ENCODE measurements around the gene ELL. TPM values are rescaled to one million over a fixed set of nuclear protein-coding genes. Genes with fewer than 3 reads are reported as not detected.
A peak's percentile ranks its signal among the peaks of the same experiment; 100 is the strongest.

Gene ELL
- 9.7 and 13.8 TPM in 2 replicates for total RNA-seq

DNA sequence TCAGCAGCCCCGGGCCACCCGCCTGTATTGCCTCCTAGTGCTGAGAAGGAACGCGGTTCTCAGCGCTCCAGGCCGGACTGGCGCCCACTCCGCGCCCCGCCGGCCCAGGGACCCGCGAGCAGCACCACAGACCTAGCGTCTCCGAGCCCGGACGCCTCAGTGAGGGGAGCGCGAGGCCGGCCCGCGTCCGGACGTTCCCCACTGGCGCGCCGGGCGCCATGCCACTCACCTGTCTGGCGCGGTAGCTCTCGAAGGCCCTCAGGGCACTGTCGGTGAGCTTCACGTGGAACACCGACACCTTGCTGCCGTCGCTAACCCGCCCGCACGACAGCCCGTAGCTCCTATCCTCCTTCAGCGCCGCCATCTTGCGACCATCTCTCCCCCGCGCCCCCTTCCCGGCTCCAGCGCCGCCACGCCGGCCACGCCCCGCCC is at the start of gene ELL:
Gene ELL (minus strand): TSS at position 379 of the 432 bp plus-strand sequence. CDS start 15 bp downstream, at position 364.
- peak within 1 kb of the TSS; percentile 99 for H3K4me3 ChIP-seq (ENCODE audit: low read depth, low read length)
- no peaks in the 10 kb centered on the region for H3K36me3 ChIP-seq (ENCODE audit: control insufficient read depth, insufficient read depth, low read length)
- TF ChIP-seq, protein P1, sequence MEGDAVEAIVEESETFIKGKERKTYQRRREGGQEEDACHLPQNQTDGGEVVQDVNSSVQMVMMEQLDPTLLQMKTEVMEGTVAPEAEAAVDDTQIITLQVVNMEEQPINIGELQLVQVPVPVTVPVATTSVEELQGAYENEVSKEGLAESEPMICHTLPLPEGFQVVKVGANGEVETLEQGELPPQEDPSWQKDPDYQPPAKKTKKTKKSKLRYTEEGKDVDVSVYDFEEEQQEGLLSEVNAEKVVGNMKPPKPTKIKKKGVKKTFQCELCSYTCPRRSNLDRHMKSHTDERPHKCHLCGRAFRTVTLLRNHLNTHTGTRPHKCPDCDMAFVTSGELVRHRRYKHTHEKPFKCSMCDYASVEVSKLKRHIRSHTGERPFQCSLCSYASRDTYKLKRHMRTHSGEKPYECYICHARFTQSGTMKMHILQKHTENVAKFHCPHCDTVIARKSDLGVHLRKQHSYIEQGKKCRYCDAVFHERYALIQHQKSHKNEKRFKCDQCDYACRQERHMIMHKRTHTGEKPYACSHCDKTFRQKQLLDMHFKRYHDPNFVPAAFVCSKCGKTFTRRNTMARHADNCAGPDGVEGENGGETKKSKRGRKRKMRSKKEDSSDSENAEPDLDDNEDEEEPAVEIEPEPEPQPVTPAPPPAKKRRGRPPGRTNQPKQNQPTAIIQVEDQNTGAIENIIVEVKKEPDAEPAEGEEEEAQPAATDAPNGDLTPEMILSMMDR (IDR thresholded peaks at IDR 0.05; ENCODE audit: insufficient read depth, low read length, severe bottlenecking) = no peak

GRCh38 chr19:18568367-18568766 is 46.5 kb upstream of the ELL start:
- no peak for DNase-seq (ENCODE audit: low read depth)
- TF ChIP-seq, protein P1 (IDR thresholded peaks at IDR 0.05; ENCODE audit: insufficient read depth, low read length, severe bottlenecking) = no peak
- no peak for FAIRE-seq
- Histone ChIP-seq H3K4me3 (ENCODE audit: low read depth, low read length) (no peak overlapping the region), H3K27me3 (ENCODE audit: control insufficient read depth, insufficient read depth, low read length) (no peaks in the 10 kb centered on the region), H3K36me3 (ENCODE audit: control insufficient read depth, insufficient read depth, low read length) (peaks cover 32% of the 10 kb centered on the region)

More for the DNA sequence above, at the start of gene ELL:
- FAIRE-seq (no peak), DNase-seq (ENCODE audit: low read depth) (no peak)
- H3K27me3 ChIP-seq (ENCODE audit: control insufficient read depth, insufficient read depth, low read length) = no peaks in the 10 kb centered on the region

DNA sequence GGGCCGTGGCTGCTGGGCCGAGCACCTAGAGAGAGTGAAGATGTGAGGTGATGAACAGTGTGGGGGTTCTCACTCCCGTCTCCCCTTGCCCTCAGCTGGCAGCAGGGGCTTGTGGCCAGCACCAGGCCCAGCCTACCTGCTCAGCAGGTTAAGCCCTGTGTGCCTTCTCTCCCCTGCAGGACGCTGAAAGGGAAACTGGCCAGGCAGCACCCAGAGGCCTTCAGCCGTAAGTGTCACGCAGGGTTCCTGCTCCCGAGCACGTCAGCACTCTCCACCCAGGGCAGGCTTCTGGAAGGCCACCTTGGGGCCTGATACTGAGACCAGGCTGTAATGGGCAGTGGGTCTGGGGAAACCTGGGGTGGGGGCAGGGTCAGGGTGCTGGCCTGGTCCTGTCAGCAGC is 45.1 kb upstream of the ELL start:
- Histone ChIP-seq H3K4me3 (ENCODE audit: low read depth, low read length) (no peak overlapping the region), H3K27me3 (ENCODE audit: control insufficient read depth, insufficient read depth, low read length) (no peaks in the 10 kb centered on the region), H3K36me3 (ENCODE audit: control insufficient read depth, insufficient read depth, low read length) (peaks cover 34% of the 10 kb centered on the region)
- FAIRE-seq (no peak), DNase-seq (ENCODE audit: low read depth) (no peak)
- TF ChIP-seq, protein P1 (IDR thresholded peaks at IDR 0.05; ENCODE audit: insufficient read depth, low read length, severe bottlenecking) = no peak

- TF ChIP-seq, protein P1 (IDR thresholded peaks at IDR 0.05; ENCODE audit: insufficient read depth, low read length, severe bottlenecking) = no peak
- FAIRE-seq = no peak
- H3K36me3 ChIP-seq (ENCODE audit: control insufficient read depth, insufficient read depth, low read length) = peaks cover 26% of the 10 kb centered on the region
These were observed 40.2 kb upstream of the ELL start for GRCh38 chr19:18562086-18562485.

DNA sequence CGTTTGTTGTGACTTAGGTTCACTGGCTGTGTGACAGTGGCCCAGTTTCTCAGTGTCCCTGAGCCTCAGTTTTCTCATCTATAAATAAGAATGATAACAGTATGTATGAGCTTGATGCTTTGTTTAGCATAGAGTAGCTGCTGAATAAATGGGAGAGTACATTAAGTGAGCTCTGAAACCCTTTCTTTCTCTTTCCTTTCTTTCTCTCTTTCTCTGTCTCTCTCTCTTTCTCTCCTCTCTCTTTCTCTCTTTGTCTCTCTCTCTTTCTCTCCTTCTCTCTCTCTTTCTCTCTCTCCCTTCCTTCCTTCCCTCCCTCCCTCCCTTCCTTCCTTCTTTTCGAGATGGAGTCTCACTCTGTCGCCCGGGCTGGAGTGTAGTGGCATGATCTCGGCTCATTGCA is 37.8 kb upstream of the ELL start:
- TF ChIP-seq, protein P1 (IDR thresholded peaks at IDR 0.05; ENCODE audit: insufficient read depth, low read length, severe bottlenecking) = no peak
- Histone ChIP-seq H3K4me3 (ENCODE audit: low read depth, low read length) (no peak overlapping the region), H3K36me3 (ENCODE audit: control insufficient read depth, insufficient read depth, low read length) (peaks cover 13% of the 10 kb centered on the region), H3K27me3 (ENCODE audit: control insufficient read depth, insufficient read depth, low read length) (no peaks in the 10 kb centered on the region)
- FAIRE-seq (no peak), DNase-seq (ENCODE audit: low read depth) (no peak)

More at GRCh38 chr19:18562086-18562485, 40.2 kb upstream of the ELL start:
- Histone ChIP-seq H3K27me3 (ENCODE audit: control insufficient read depth, insufficient read depth, low read length) (no peaks in the 10 kb centered on the region), H3K4me3 (ENCODE audit: low read depth, low read length) (no peak overlapping the region)
- no peak for DNase-seq (ENCODE audit: low read depth)

DNA sequence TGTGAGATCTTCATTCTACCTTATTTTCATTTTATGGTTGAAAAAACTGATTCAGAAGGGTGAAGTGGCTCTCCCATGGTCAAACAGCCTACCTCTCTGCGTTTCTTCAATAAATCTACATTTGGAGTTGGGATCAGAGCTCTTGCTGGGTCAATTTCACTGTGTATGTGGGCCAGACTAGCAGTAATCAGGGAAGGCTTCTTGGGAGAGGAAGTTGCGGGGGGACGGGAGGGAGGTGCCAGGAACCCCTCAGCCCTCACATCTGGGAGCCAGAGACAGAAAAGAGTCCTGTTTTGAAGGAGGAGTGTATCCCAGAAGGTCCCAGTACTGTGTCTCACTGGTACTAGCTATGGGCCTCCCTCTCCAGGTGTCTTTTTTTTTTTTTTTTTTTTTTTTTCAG is 36.7 kb upstream of the ELL start:
- TF ChIP-seq, protein P1 (IDR thresholded peaks at IDR 0.05; ENCODE audit: insufficient read depth, low read length, severe bottlenecking) = no peak
- Histone ChIP-seq H3K36me3 (ENCODE audit: control insufficient read depth, insufficient read depth, low read length) (peaks cover 10% of the 10 kb centered on the region), H3K4me3 (ENCODE audit: low read depth, low read length) (peak overlapping the region; percentile 97), H3K27me3 (ENCODE audit: control insufficient read depth, insufficient read depth, low read length) (no peaks in the 10 kb centered on the region)
- no peak for DNase-seq (ENCODE audit: low read depth)
- FAIRE-seq = no peak
